ENCODE results near the gene TMEM87B. TPM values are rescaled to one million over a fixed set of nuclear protein-coding genes. Genes with fewer than 3 reads are reported as not detected.

Gene TMEM87B
- total and polyA plus RNA-seq, 2 of the 8 experiments (the other 6 are each of a cell fraction or from before 2014, with no cell fraction given): 7.2 to 9.0 TPM

DNA sequence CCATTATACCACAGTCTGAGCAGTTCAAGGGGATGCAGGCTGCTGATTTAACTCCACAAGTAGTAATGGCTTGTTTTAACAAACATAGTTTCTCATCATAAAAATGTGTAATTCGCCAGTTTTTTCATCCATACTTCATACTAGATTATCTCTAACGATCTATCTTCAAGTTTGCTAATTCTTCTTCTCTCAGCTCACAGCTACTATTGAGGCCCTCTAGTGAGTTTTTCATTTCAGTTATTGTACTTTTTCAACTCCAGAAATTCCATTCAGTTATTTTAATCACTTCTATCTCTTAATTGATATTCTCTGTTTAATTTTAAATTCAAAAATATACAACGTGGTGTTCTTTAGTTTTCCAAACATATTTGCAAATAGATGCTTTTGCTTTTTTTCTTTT lies 20.1 kb upstream of the TMEM87B start (continued):
- TF ChIP-seq CHD7 (IDR thresholded peaks at IDR 0.05; ENCODE audit: insufficient replicate concordance, low read length): no peak
- TF ChIP-seq NANOG (IDR thresholded peaks at IDR 0.05; ENCODE audit: insufficient read depth, low read depth, low read length, poor library complexity, severe bottlenecking): no peak
- TF ChIP-seq, protein P1, sequence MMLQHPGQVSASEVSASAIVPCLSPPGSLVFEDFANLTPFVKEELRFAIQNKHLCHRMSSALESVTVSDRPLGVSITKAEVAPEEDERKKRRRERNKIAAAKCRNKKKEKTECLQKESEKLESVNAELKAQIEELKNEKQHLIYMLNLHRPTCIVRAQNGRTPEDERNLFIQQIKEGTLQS (IDR thresholded peaks at IDR 0.05; ENCODE audit: insufficient read depth, low read depth, low read length): no peak
- no peak for TF ChIP-seq CHD1 (IDR thresholded peaks at IDR 0.05; ENCODE audit: low read depth, low read length)
- TF ChIP-seq TAF1 (IDR thresholded peaks at IDR 0.05; ENCODE audit: low read depth, low read length): no peak
- TF ChIP-seq KDM1A (IDR thresholded peaks at IDR 0.05; ENCODE audit: borderline replicate concordance, low read length): no peak
- TF ChIP-seq SUZ12 (IDR thresholded peaks at IDR 0.05; ENCODE audit: low read length): no peak
- no peak for TF ChIP-seq CREB1 (IDR thresholded peaks at IDR 0.05)
- no peak for TF ChIP-seq CEBPB (IDR thresholded peaks at IDR 0.05; ENCODE audit: low read depth, low read length)

All from H1 (cell line).